Measurements from ENCODE around the gene AKAP6.
"Not testable (repeated sequence)": the region's sequence is repeated elsewhere in the genome, so short reads cannot be mapped to it uniquely, and the experiment has no call there.

Gene AKAP6

GRCh38 chr14:32370714-32371113 lies 41.6 kb downstream of the AKAP6 start:
- Mint-ChIP-seq H3K9me3 (no peaks in the 10 kb centered on the region), H3K4me1 (ENCODE audit: low read depth) (peaks cover 1% of the 10 kb centered on the region), H3K4me3 (no peak overlapping the region), H3K27me3 (ENCODE audit: low read depth) (peaks cover 2% of the 10 kb centered on the region), H3K36me3 (ENCODE audit: low read depth) (no peaks in the 10 kb centered on the region), H3K27ac (no peak overlapping the region)
- no peak for DNase-seq (ENCODE audit: low spot score)

GRCh38 chr14:32372154-32372553 lies 43.1 kb downstream of the AKAP6 start:
- H3K4me3 Mint-ChIP-seq: no peak overlapping the region
- no peak overlapping the region for H3K27ac Mint-ChIP-seq
- no peaks in the 10 kb centered on the region for H3K36me3 Mint-ChIP-seq (ENCODE audit: low read depth)
- peaks cover 1% of the 10 kb centered on the region for H3K4me1 Mint-ChIP-seq (ENCODE audit: low read depth)
- no peaks in the 10 kb centered on the region for H3K9me3 Mint-ChIP-seq
- no peak for DNase-seq (ENCODE audit: low spot score)
- no peaks in the 10 kb centered on the region for H3K27me3 Mint-ChIP-seq (ENCODE audit: low read depth)

GRCh38 chr14:32373174-32373573 lies 44.1 kb downstream of the AKAP6 start:
- H3K4me1 Mint-ChIP-seq (ENCODE audit: low read depth); DNase-seq (ENCODE audit: low spot score); H3K27ac Mint-ChIP-seq; H3K27me3 Mint-ChIP-seq (ENCODE audit: low read depth); H3K36me3 Mint-ChIP-seq (ENCODE audit: low read depth); H3K4me3 Mint-ChIP-seq; H3K9me3 Mint-ChIP-seq: not testable (repeated sequence)

- Mint-ChIP-seq H3K4me1 (ENCODE audit: low read depth) (peaks cover 1% of the 10 kb centered on the region), H3K4me3 (no peak overlapping the region), H3K9me3 (no peaks in the 10 kb centered on the region), H3K27ac (no peak overlapping the region), H3K27me3 (ENCODE audit: low read depth) (no peaks in the 10 kb centered on the region), H3K36me3 (ENCODE audit: low read depth) (no peaks in the 10 kb centered on the region)
- no peak for DNase-seq (ENCODE audit: low spot score)
Observed at GRCh38 chr14:32374155-32374554, 45.1 kb downstream of the AKAP6 start.

- Mint-ChIP-seq H3K9me3 (no peaks in the 10 kb centered on the region), H3K4me1 (ENCODE audit: low read depth) (peaks cover 6% of the 10 kb centered on the region), H3K4me3 (no peak overlapping the region), H3K27me3 (ENCODE audit: low read depth) (no peaks in the 10 kb centered on the region), H3K27ac (no peak overlapping the region), H3K36me3 (ENCODE audit: low read depth) (no peaks in the 10 kb centered on the region)
- no peak for DNase-seq (ENCODE audit: low spot score)
Observed at GRCh38 chr14:32375663-32376062, 46.6 kb downstream of the AKAP6 start.

GRCh38 chr14:32377046-32377646 lies 48.0 kb downstream of the AKAP6 start:
- no peaks in the 10 kb centered on the region for H3K27me3 Mint-ChIP-seq (ENCODE audit: low read depth)
- DNase-seq (ENCODE audit: low spot score): no peak
- H3K4me3 Mint-ChIP-seq: no peak overlapping the region
- peaks cover 5% of the 10 kb centered on the region for H3K4me1 Mint-ChIP-seq (ENCODE audit: low read depth)
- no peaks in the 10 kb centered on the region for H3K36me3 Mint-ChIP-seq (ENCODE audit: low read depth)
- H3K9me3 Mint-ChIP-seq: no peaks in the 10 kb centered on the region
- H3K27ac Mint-ChIP-seq: no peak overlapping the region

GRCh38 chr14:32378284-32378683 lies 49.2 kb downstream of the AKAP6 start:
- Mint-ChIP-seq H3K36me3 (ENCODE audit: low read depth) (no peaks in the 10 kb centered on the region), H3K27ac (no peak overlapping the region), H3K4me3 (no peak overlapping the region), H3K27me3 (ENCODE audit: low read depth) (no peaks in the 10 kb centered on the region), H3K4me1 (ENCODE audit: low read depth) (peaks cover 5% of the 10 kb centered on the region), H3K9me3 (no peaks in the 10 kb centered on the region)
- DNase-seq (ENCODE audit: low spot score): no peak

- Mint-ChIP-seq H3K4me3 (no peak overlapping the region), H3K27me3 (ENCODE audit: low read depth) (no peaks in the 10 kb centered on the region), H3K36me3 (ENCODE audit: low read depth) (no peaks in the 10 kb centered on the region), H3K4me1 (ENCODE audit: low read depth) (peaks cover 5% of the 10 kb centered on the region), H3K27ac (no peak overlapping the region), H3K9me3 (no peaks in the 10 kb centered on the region)
- no peak for DNase-seq (ENCODE audit: low spot score)
Observed at GRCh38 chr14:32379447-32379846, 50.3 kb downstream of the AKAP6 start.

- H3K36me3 Mint-ChIP-seq (ENCODE audit: low read depth): no peaks in the 10 kb centered on the region
- no peak overlapping the region for H3K27ac Mint-ChIP-seq
- no peaks in the 10 kb centered on the region for H3K27me3 Mint-ChIP-seq (ENCODE audit: low read depth)
- H3K4me1 Mint-ChIP-seq (ENCODE audit: low read depth): peaks cover 5% of the 10 kb centered on the region
- H3K4me3 Mint-ChIP-seq: no peak overlapping the region
- H3K9me3 Mint-ChIP-seq: no peaks in the 10 kb centered on the region
- DNase-seq (ENCODE audit: low spot score): no peak
Observed at GRCh38 chr14:32381869-32382268, 52.8 kb downstream of the AKAP6 start.

- DNase-seq (ENCODE audit: low spot score): no peak
- Mint-ChIP-seq H3K4me3 (no peak overlapping the region), H3K4me1 (ENCODE audit: low read depth) (peaks cover 5% of the 10 kb centered on the region), H3K27ac (no peak overlapping the region), H3K27me3 (ENCODE audit: low read depth) (no peaks in the 10 kb centered on the region), H3K36me3 (ENCODE audit: low read depth) (no peaks in the 10 kb centered on the region), H3K9me3 (no peaks in the 10 kb centered on the region)
Observed at GRCh38 chr14:32382704-32383103, 53.6 kb downstream of the AKAP6 start.

- H3K9me3 Mint-ChIP-seq: no peaks in the 10 kb centered on the region
Observed at GRCh38 chr14:32383364-32384009, 54.4 kb downstream of the AKAP6 start.

GRCh38 chr14:32384464-32384863 lies 55.4 kb downstream of the AKAP6 start:
- Mint-ChIP-seq H3K4me1 (ENCODE audit: low read depth) (peaks cover 3% of the 10 kb centered on the region), H3K9me3 (no peaks in the 10 kb centered on the region), H3K27ac (no peak overlapping the region), H3K4me3 (no peak overlapping the region), H3K36me3 (ENCODE audit: low read depth) (no peaks in the 10 kb centered on the region), H3K27me3 (ENCODE audit: low read depth) (peaks cover 6% of the 10 kb centered on the region)
- DNase-seq (ENCODE audit: low spot score): no peak

More at GRCh38 chr14:32383364-32384009, 54.4 kb downstream of the AKAP6 start:
- DNase-seq (ENCODE audit: low spot score): no peak
- H3K27me3 Mint-ChIP-seq (ENCODE audit: low read depth): peaks cover 2% of the 10 kb centered on the region
- H3K27ac Mint-ChIP-seq: no peak overlapping the region
- H3K36me3 Mint-ChIP-seq (ENCODE audit: low read depth): no peaks in the 10 kb centered on the region
- H3K4me1 Mint-ChIP-seq (ENCODE audit: low read depth): peaks cover 5% of the 10 kb centered on the region
- H3K4me3 Mint-ChIP-seq: no peak overlapping the region

GRCh38 chr14:32387295-32387694 lies 58.2 kb downstream of the AKAP6 start:
- not testable (repeated sequence) for H3K9me3 Mint-ChIP-seq; H3K27me3 Mint-ChIP-seq (ENCODE audit: low read depth); H3K27ac Mint-ChIP-seq; H3K4me3 Mint-ChIP-seq; H3K4me1 Mint-ChIP-seq (ENCODE audit: low read depth); DNase-seq (ENCODE audit: low spot score); H3K36me3 Mint-ChIP-seq (ENCODE audit: low read depth)

GRCh38 chr14:32393119-32393518 lies 64.0 kb downstream of the AKAP6 start:
- Mint-ChIP-seq H3K27ac (no peak overlapping the region), H3K4me1 (ENCODE audit: low read depth) (no peaks in the 10 kb centered on the region), H3K4me3 (no peak overlapping the region), H3K9me3 (no peaks in the 10 kb centered on the region), H3K36me3 (ENCODE audit: low read depth) (no peaks in the 10 kb centered on the region), H3K27me3 (ENCODE audit: low read depth) (peaks cover 11% of the 10 kb centered on the region)
- no peak for DNase-seq (ENCODE audit: low spot score)

GRCh38 chr14:32394038-32394437 lies 64.9 kb downstream of the AKAP6 start:
- H3K36me3 Mint-ChIP-seq (ENCODE audit: low read depth): no peaks in the 10 kb centered on the region
- no peak for DNase-seq (ENCODE audit: low spot score)
- no peak overlapping the region for H3K27ac Mint-ChIP-seq
- peaks cover 5% of the 10 kb centered on the region for H3K27me3 Mint-ChIP-seq (ENCODE audit: low read depth)
- H3K4me1 Mint-ChIP-seq (ENCODE audit: low read depth): no peaks in the 10 kb centered on the region
- no peak overlapping the region for H3K4me3 Mint-ChIP-seq
- H3K9me3 Mint-ChIP-seq: no peaks in the 10 kb centered on the region
